ENCODE results near the gene NOS1AP.

- TF ChIP-seq CTCF (conservative IDR thresholded peaks at IDR 0.05; ENCODE audit: low read depth, low read length), result peak; percentile 69
- no peak for TF ChIP-seq EZH2phosphoT487 (IDR thresholded peaks at IDR 0.05; ENCODE audit: borderline replicate concordance, low read length)
These were observed 160.6 kb downstream of the NOS1AP start for GRCh38 chr1:162230096-162230495.
